Tibial artery (tissue), 4 donors: ENCODE measurements around the gene SARDH.

Experiments
- DNase-seq, 2 donors: peaks; one replicate each; pipeline ENCODE4 v3.0.0-alpha.2; 2019
- H3K27ac ChIP-seq, 2 donors: fragments of 200-600 bp; sonication (generic) in 1 of 2; 1 replicate in 1 of 2; 2 replicates in 1 of 2; pipeline ENCODE4 v1.5.1; 2018 to 2019; ENCODE audit warnings: mild to moderate bottlenecking in 1 of 2
- H3K27me3 ChIP-seq, 2 donors: fragments of 200-600 bp; sonication (generic) in 1 of 2; one replicate each; pipeline versions ENCODE4 v1.5.1 to v1.6.0; 2016 to 2019
- H3K36me3 ChIP-seq, 3 donors: fragments of 200-600 bp; sonication (generic) in 2 of 3; one replicate each; pipeline ENCODE4 v1.5.1; 2016 to 2019; ENCODE audit warnings: mild to moderate bottlenecking in 2 of 3
- H3K4me1 ChIP-seq, 4 donors: fragments of 200-600 bp; sonication (generic) in 2 of 4; 1 replicate in 3 of 4; 2 replicates in 1 of 4; pipeline ENCODE4 v1.5.1; 2016 to 2019
- H3K4me3 ChIP-seq, 2 donors: fragments of 200-600 bp; sonication (generic) in 1 of 2; 1 replicate in 1 of 2; 2 replicates in 1 of 2; pipeline ENCODE4 v1.5.1; 2018 to 2019; ENCODE audit warnings: mild to moderate bottlenecking in 2 of 2
- H3K9me3 ChIP-seq, 3 donors: fragments of 200-600 bp; sonication (generic) in 1 of 3; one replicate each; pipeline ENCODE4 v1.5.1; 2016 to 2019
- intact Hi-C: fragments of 100-400 bp; cut with DNase I; formaldehyde crosslinking; loops from one replicate; pipeline ENCODE4 v1.15.0; 2023; ENCODE audit warnings: low total_unique reads
- TF ChIP-seq, protein P1 (sequence below), 2 experiments: fragments of 200-600 bp in 1 of 2; fragments of 450-650 bp in 1 of 2; IDR thresholded peaks; one replicate each; pipeline ENCODE4 v1.5.1; 2017 to 2019; ENCODE audit warnings: antibody characterized with exemption in 2 of 2, mild to moderate bottlenecking in 1 of 2, moderate library complexity in 1 of 2

SARDH gene, protein sequence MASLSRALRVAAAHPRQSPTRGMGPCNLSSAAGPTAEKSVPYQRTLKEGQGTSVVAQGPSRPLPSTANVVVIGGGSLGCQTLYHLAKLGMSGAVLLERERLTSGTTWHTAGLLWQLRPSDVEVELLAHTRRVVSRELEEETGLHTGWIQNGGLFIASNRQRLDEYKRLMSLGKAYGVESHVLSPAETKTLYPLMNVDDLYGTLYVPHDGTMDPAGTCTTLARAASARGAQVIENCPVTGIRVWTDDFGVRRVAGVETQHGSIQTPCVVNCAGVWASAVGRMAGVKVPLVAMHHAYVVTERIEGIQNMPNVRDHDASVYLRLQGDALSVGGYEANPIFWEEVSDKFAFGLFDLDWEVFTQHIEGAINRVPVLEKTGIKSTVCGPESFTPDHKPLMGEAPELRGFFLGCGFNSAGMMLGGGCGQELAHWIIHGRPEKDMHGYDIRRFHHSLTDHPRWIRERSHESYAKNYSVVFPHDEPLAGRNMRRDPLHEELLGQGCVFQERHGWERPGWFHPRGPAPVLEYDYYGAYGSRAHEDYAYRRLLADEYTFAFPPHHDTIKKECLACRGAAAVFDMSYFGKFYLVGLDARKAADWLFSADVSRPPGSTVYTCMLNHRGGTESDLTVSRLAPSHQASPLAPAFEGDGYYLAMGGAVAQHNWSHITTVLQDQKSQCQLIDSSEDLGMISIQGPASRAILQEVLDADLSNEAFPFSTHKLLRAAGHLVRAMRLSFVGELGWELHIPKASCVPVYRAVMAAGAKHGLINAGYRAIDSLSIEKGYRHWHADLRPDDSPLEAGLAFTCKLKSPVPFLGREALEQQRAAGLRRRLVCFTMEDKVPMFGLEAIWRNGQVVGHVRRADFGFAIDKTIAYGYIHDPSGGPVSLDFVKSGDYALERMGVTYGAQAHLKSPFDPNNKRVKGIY

DNA sequence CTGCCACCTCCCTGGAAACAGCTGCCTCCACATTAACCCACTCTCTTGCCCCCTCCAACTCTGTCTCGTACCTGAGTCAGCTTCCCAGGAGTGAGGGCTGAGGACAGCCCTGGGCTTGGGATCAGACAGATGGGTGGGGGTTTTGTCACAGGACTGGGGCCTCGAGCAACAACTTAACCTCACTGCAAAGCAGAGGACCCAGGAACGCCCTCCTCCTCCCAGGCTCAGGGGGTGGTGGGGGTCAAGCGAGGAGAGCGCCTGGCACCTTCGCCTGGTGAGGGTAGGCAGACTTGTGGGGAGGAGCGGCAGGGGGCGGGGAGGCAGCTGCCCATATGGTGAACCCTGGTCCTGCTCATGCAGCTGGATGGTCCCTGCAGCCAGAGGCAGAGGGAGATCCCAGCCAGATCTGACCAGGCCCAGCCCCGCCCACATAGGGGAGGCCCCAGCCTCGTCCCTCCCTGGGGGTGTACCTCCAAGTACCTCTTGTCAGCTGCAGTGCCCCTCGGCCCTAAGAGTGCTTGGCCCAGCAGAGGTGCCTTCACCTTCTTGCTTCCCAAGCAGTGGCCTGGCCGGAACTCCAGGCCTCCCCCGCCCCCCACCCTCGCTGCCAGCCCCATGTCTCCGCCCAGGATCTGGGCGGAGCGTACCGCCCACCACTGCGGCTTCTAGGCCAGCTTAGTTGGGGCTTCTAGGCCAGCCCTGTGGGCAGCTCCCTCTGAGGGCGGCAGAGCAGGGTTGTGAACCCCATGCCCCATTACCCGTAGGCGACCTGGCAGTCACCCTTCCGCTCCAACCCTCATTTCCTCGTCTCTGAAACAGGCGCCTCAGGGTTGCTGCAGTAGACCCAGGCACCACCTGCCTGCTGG, at the start of gene SARDH:
Gene SARDH (minus strand): TSS at position 579 of the 866 bp plus-strand sequence. CDS start 4,179 bp downstream, outside the sequence.
- peaks cover 0 to 18% (median 0%) of the 10 kb centered on the region in 4 donors for H3K4me1 ChIP-seq
- H3K27ac ChIP-seq = no peak within 1 kb of the TSS
- H3K36me3 ChIP-seq = no peaks in the 10 kb centered on the region
- peak in 1 of 2 donors; percentile 67 for DNase-seq
- TF ChIP-seq, protein P1, sequence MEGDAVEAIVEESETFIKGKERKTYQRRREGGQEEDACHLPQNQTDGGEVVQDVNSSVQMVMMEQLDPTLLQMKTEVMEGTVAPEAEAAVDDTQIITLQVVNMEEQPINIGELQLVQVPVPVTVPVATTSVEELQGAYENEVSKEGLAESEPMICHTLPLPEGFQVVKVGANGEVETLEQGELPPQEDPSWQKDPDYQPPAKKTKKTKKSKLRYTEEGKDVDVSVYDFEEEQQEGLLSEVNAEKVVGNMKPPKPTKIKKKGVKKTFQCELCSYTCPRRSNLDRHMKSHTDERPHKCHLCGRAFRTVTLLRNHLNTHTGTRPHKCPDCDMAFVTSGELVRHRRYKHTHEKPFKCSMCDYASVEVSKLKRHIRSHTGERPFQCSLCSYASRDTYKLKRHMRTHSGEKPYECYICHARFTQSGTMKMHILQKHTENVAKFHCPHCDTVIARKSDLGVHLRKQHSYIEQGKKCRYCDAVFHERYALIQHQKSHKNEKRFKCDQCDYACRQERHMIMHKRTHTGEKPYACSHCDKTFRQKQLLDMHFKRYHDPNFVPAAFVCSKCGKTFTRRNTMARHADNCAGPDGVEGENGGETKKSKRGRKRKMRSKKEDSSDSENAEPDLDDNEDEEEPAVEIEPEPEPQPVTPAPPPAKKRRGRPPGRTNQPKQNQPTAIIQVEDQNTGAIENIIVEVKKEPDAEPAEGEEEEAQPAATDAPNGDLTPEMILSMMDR (IDR thresholded peaks at IDR 0.05) = no peak
- no peaks in the 10 kb centered on the region for H3K9me3 ChIP-seq
- intact Hi-C loops = no loop called here
- peaks cover 0 to 52% of the 10 kb centered on the region in 2 donors for H3K27me3 ChIP-seq
- H3K4me3 ChIP-seq = peak within 1 kb of the TSS; percentile 25 to 30

DNA sequence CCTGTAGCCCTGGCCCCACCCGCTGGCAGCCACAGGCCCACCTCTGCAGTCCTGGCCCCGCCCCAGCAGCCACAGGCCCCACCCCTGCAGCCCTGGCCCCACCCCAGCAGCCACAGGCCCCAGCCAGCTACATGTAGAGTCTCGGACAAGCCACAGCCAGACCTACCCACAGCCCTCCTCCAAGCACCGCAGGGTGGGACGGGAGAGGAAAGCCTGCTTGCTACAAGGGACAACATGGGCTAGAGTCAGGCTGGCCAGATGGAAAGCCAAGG, 49.5 kb upstream of the SARDH start:
- TF ChIP-seq, protein P1 (IDR thresholded peaks at IDR 0.05) = no peak
- H3K4me1 ChIP-seq = peaks cover 0 to 7% (median 0%) of the 10 kb centered on the region in 4 donors
- H3K36me3 ChIP-seq = peaks cover 0 to 38% (median 30%) of the 10 kb centered on the region in 3 donors
- H3K4me3 ChIP-seq = no peak overlapping the region
- H3K27ac ChIP-seq = no peak overlapping the region
- H3K27me3 ChIP-seq = no peaks in the 10 kb centered on the region
- no peaks in the 10 kb centered on the region for H3K9me3 ChIP-seq
- DNase-seq = peak in 1 of 2 donors; percentile 44
- intact Hi-C loops = no loop called here

DNA sequence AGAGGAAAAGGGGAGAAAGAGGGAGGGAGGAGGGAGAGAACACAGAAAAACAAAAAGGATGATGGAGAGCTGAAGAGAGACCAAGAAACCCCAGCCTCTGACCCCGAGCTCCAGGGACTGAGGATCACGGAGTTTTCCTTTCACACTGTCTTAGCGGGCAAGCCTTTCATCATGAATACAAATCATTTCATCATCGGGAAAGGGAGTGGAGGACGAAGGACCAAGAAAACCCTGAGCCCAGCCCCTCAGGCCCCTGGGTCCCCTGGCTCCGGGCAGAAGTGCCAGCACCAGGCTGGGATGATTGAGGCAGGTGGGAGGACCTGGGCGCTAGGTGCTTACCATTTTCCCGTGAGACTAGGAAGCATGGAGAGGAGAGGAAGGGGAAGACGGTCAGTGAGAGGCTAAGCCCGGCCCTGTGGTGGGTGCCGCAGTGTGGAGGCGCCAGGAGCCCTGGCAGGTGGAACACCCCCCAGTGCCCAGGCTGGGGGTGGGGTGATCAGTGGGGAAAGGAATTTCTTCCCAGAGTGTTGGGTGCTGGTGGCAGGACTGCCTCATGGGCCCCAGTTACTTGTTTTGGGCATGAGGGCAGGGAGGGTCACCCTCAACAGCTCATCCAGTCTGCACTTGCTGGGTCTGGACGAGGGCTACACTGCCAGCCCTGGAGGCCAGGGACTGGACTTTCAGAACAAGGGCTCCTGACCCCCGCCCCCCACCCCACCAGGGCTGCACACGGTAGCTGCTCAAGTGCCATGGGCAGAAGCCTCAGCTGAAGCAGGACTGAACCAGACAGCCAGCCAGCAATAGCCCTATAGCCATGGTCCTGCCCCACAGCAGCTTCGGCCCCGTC, 49.0 kb upstream of the SARDH start:
- Histone ChIP-seq H3K27ac (no peak overlapping the region), H3K4me3 (no peak overlapping the region), H3K4me1 (peaks cover 0 to 11% (median 0%) of the 10 kb centered on the region in 4 donors), H3K9me3 (no peaks in the 10 kb centered on the region), H3K36me3 (peaks cover 0 to 38% (median 30%) of the 10 kb centered on the region in 3 donors), H3K27me3 (no peaks in the 10 kb centered on the region)
- TF ChIP-seq, protein P1 (IDR thresholded peaks at IDR 0.05) = no peak
- intact Hi-C loops = no loop called here
- no peak for DNase-seq

DNA sequence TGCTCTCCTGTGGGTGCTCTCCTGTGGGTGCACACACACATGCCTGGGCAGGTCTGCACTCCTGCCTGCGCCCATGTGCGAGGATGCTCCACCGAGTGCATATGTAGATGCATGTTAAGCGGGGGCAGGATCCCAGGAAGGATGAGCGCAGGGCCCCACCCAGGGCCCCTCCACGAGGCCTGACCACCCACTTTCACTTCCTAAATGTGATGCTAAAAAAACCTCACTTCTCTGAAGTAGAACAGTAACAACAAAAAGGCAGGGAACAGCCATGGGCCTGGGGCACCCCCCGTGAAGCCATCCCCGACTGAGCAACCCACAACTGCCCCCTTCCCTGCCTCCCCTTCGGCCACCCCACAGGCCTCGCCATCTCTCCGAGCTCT, 48.2 kb upstream of the SARDH start:
- Histone ChIP-seq H3K9me3 (no peaks in the 10 kb centered on the region), H3K4me3 (no peak overlapping the region), H3K36me3 (peaks cover 0 to 35% (median 24%) of the 10 kb centered on the region in 3 donors), H3K27ac (no peak overlapping the region), H3K27me3 (no peaks in the 10 kb centered on the region), H3K4me1 (peaks cover 0 to 11% (median 0%) of the 10 kb centered on the region in 4 donors)
- DNase-seq = no peak
- intact Hi-C loops = no loop called here
- TF ChIP-seq, protein P1 (IDR thresholded peaks at IDR 0.05) = no peak
